Stomach (tissue), 4 donors: ENCODE data around the gene ATG13.

ENCODE experiments used
- CTCF ChIP-seq, 7 experiments: fragments of 450-650 bp in 4 of 7; fragments of 200-600 bp in 3 of 7; sonication (generic) in 3 of 7; IDR thresholded peaks; one replicate each; pipeline ENCODE4 v1.5.1; 2016 to 2019; ENCODE audit warnings: antibody characterized with exemption in 7 of 7, control low read depth in 2 of 7, mild to moderate bottlenecking in 1 of 7
- EP300 ChIP-seq: sonication (generic); formaldehyde crosslinking; IDR thresholded peaks from one replicate; pipeline ENCODE4 v1.6.1; 2017; ENCODE audit warnings: antibody characterized with exemption

DNA sequence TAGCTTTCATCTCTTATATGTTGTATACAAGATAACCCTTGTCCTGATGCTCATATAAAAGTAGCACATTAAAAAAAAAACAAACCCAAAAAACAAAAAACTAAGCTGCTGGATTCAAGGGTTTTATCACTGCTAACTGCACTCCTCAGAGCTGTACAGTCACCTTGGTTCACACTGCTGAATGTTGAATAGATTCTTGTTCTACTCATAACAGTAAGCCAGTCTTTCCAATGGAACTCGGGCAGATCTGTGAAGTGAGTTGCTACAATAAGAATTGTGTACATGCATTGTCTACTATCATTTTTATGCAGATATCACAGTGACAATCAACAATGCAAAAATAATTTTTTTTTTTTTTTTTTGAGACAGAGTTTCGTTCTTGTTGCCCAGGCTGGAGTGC is 5.0 kb upstream of the ATG13 start:
- TF ChIP-seq CTCF (IDR thresholded peaks at IDR 0.05) (no peak), EP300 (no peak)
